ENCODE results near the gene C15orf40.

GRCh38 chr15:82977076-82977475 is 34.4 kb downstream of the C15orf40 start:
- TF ChIP-seq, protein P1, sequence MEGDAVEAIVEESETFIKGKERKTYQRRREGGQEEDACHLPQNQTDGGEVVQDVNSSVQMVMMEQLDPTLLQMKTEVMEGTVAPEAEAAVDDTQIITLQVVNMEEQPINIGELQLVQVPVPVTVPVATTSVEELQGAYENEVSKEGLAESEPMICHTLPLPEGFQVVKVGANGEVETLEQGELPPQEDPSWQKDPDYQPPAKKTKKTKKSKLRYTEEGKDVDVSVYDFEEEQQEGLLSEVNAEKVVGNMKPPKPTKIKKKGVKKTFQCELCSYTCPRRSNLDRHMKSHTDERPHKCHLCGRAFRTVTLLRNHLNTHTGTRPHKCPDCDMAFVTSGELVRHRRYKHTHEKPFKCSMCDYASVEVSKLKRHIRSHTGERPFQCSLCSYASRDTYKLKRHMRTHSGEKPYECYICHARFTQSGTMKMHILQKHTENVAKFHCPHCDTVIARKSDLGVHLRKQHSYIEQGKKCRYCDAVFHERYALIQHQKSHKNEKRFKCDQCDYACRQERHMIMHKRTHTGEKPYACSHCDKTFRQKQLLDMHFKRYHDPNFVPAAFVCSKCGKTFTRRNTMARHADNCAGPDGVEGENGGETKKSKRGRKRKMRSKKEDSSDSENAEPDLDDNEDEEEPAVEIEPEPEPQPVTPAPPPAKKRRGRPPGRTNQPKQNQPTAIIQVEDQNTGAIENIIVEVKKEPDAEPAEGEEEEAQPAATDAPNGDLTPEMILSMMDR (IDR thresholded peaks at IDR 0.05), result no peak
- TF ChIP-seq ZFX (IDR thresholded peaks at IDR 0.05; ENCODE audit: borderline replicate concordance), result no peak
